Measurements from ENCODE around the gene SLC9A2. TPM values are rescaled to one million over a fixed set of nuclear protein-coding genes. Genes with fewer than 3 reads are reported as not detected.

Gene SLC9A2
- total and polyA plus RNA-seq, 4 experiments from 2014 or later = not detected

GRCh38 chr2:102698369-102699111 lies 79.2 kb downstream of the SLC9A2 start:
- Mint-ChIP-seq H3K4me3 (no peak overlapping the region), H3K9me3 (peaks cover 0 to 3% (median 0%) of the 10 kb centered on the region in 8 donors), H3K36me3 (no peaks in the 10 kb centered on the region), H3K27ac (no peak overlapping the region), H3K27me3 (peaks cover 0 to 2% of the 10 kb centered on the region in 2 donors), H3K4me1 (no peaks in the 10 kb centered on the region)
- Histone ChIP-seq H3K4me1 (ENCODE audit: insufficient read depth, low read length) (no peaks in the 10 kb centered on the region), H3K36me3 (ENCODE audit: insufficient read depth, low read length) (no peaks in the 10 kb centered on the region), H3K27ac (ENCODE audit: low read depth, low read length) (no peak overlapping the region), H3K27me3 (ENCODE audit: insufficient read depth, low read length) (no peaks in the 10 kb centered on the region), H3K9me3 (ENCODE audit: control insufficient read depth in 1 of 2, low read length in 2 of 2) (no peaks in the 10 kb centered on the region), H3K4me3 (ENCODE audit: low read length in 2 of 2) (no peak overlapping the region)
- ChIA-PET CTCF (ENCODE audit: partially characterized antibody) (no interaction called here), POLR2A (ENCODE audit: partially characterized antibody) (no interaction called here)
- intact Hi-C loops (cut with micrococcal nuclease) = no loop called here
- no peak for DNase-seq

GRCh38 chr2:102703305-102703704 lies 84.0 kb downstream of the SLC9A2 start:
- H3K9me3 Mint-ChIP-seq = peaks cover 0 to 3% (median 0%) of the 10 kb centered on the region in 8 donors
- Histone ChIP-seq H3K9me3 (ENCODE audit: control insufficient read depth in 1 of 2, low read length in 2 of 2) (no peaks in the 10 kb centered on the region), H3K4me3 (ENCODE audit: low read length in 2 of 2) (no peak overlapping the region), H3K36me3 (ENCODE audit: insufficient read depth, low read length) (no peaks in the 10 kb centered on the region), H3K4me1 (ENCODE audit: insufficient read depth, low read length) (no peaks in the 10 kb centered on the region), H3K27me3 (ENCODE audit: insufficient read depth, low read length) (no peaks in the 10 kb centered on the region), H3K27ac (ENCODE audit: low read depth, low read length) (no peak overlapping the region)
- H3K27me3 Mint-ChIP-seq = peaks cover 4 to 11% of the 10 kb centered on the region in 2 donors
- POLR2A ChIA-PET (ENCODE audit: partially characterized antibody) = no interaction called here
- DNase-seq = no peak
- H3K4me1 Mint-ChIP-seq = no peaks in the 10 kb centered on the region
- no peak overlapping the region for H3K4me3 Mint-ChIP-seq
- intact Hi-C loops (cut with micrococcal nuclease) = no loop called here
- CTCF ChIA-PET (ENCODE audit: partially characterized antibody) = interaction anchor here (2.3 kb wide), 1 partner anchor 50 kb away, joined by 6 read pairs; no protein-coding TSS in a partner anchor
- no peak overlapping the region for H3K27ac Mint-ChIP-seq
- H3K36me3 Mint-ChIP-seq = no peaks in the 10 kb centered on the region

- Histone ChIP-seq H3K36me3 (ENCODE audit: insufficient read depth, low read length) (no peaks in the 10 kb centered on the region), H3K9me3 (ENCODE audit: control insufficient read depth in 1 of 2, low read length in 2 of 2) (no peaks in the 10 kb centered on the region), H3K27ac (ENCODE audit: low read depth, low read length) (no peak overlapping the region), H3K4me1 (ENCODE audit: insufficient read depth, low read length) (no peaks in the 10 kb centered on the region), H3K4me3 (ENCODE audit: low read length in 2 of 2) (no peak overlapping the region), H3K27me3 (ENCODE audit: insufficient read depth, low read length) (no peaks in the 10 kb centered on the region)
- Mint-ChIP-seq H3K4me1 (no peaks in the 10 kb centered on the region), H3K9me3 (no peaks in the 10 kb centered on the region), H3K27me3 (peaks cover 4 to 11% of the 10 kb centered on the region in 2 donors), H3K36me3 (no peaks in the 10 kb centered on the region), H3K27ac (no peak overlapping the region), H3K4me3 (no peak overlapping the region)
- POLR2A ChIA-PET (ENCODE audit: partially characterized antibody) = no interaction called here
- intact Hi-C loops (cut with micrococcal nuclease) = no loop called here
- DNase-seq = no peak
- CTCF ChIA-PET (ENCODE audit: partially characterized antibody) = interaction anchor here (2.3 kb wide), 1 partner anchor 50 kb away, joined by 6 read pairs; no protein-coding TSS in a partner anchor
Measured at GRCh38 chr2:102703748-102704147, 84.4 kb downstream of the SLC9A2 start.

- no peaks in the 10 kb centered on the region for H3K36me3 Mint-ChIP-seq
- peaks cover 4 to 11% of the 10 kb centered on the region in 2 donors for H3K27me3 Mint-ChIP-seq
- H3K4me3 Mint-ChIP-seq = no peak overlapping the region
- no peaks in the 10 kb centered on the region for H3K27me3 ChIP-seq (ENCODE audit: insufficient read depth, low read length)
- intact Hi-C loops (cut with micrococcal nuclease) = no loop called here
- H3K9me3 ChIP-seq (ENCODE audit: control insufficient read depth in 1 of 2, low read length in 2 of 2) = no peaks in the 10 kb centered on the region
- H3K27ac Mint-ChIP-seq = no peak overlapping the region
- H3K36me3 ChIP-seq (ENCODE audit: insufficient read depth, low read length) = no peaks in the 10 kb centered on the region
- H3K4me1 ChIP-seq (ENCODE audit: insufficient read depth, low read length) = no peaks in the 10 kb centered on the region
- DNase-seq = no peak
- no peak overlapping the region for H3K27ac ChIP-seq (ENCODE audit: low read depth, low read length)
- no peaks in the 10 kb centered on the region for H3K9me3 Mint-ChIP-seq
- ChIA-PET CTCF (ENCODE audit: partially characterized antibody) (interaction anchor here (2.3 kb wide), 1 partner anchor 49 kb away, joined by 6 read pairs; no protein-coding TSS in a partner anchor), POLR2A (ENCODE audit: partially characterized antibody) (no interaction called here)
- no peak overlapping the region for H3K4me3 ChIP-seq (ENCODE audit: low read length in 2 of 2)
- no peaks in the 10 kb centered on the region for H3K4me1 Mint-ChIP-seq
Measured at GRCh38 chr2:102704531-102704930, 85.2 kb downstream of the SLC9A2 start.

- no peak for DNase-seq
- Histone ChIP-seq H3K27me3 (ENCODE audit: insufficient read depth, low read length) (no peaks in the 10 kb centered on the region), H3K4me1 (ENCODE audit: insufficient read depth, low read length) (no peaks in the 10 kb centered on the region), H3K36me3 (ENCODE audit: insufficient read depth, low read length) (no peaks in the 10 kb centered on the region), H3K27ac (ENCODE audit: low read depth, low read length) (no peak overlapping the region), H3K4me3 (ENCODE audit: low read length in 2 of 2) (no peak overlapping the region), H3K9me3 (ENCODE audit: control insufficient read depth in 1 of 2, low read length in 2 of 2) (no peaks in the 10 kb centered on the region)
- no peak overlapping the region for H3K27ac Mint-ChIP-seq
- H3K4me1 Mint-ChIP-seq = no peaks in the 10 kb centered on the region
- no peak overlapping the region for H3K4me3 Mint-ChIP-seq
- peaks cover 4 to 9% of the 10 kb centered on the region in 2 donors for H3K27me3 Mint-ChIP-seq
- intact Hi-C loops (cut with micrococcal nuclease) = no loop called here
- ChIA-PET POLR2A (ENCODE audit: partially characterized antibody) (no interaction called here), CTCF (ENCODE audit: partially characterized antibody) (no interaction called here)
- H3K9me3 Mint-ChIP-seq = no peaks in the 10 kb centered on the region
- no peaks in the 10 kb centered on the region for H3K36me3 Mint-ChIP-seq
Measured at GRCh38 chr2:102707796-102708695, 88.7 kb downstream of the SLC9A2 start.

- no peak for DNase-seq
- no peak overlapping the region for H3K27ac Mint-ChIP-seq
- Histone ChIP-seq H3K4me1 (ENCODE audit: insufficient read depth, low read length) (no peaks in the 10 kb centered on the region), H3K36me3 (ENCODE audit: insufficient read depth, low read length) (no peaks in the 10 kb centered on the region), H3K9me3 (ENCODE audit: control insufficient read depth in 1 of 2, low read length in 2 of 2) (no peaks in the 10 kb centered on the region), H3K27me3 (ENCODE audit: insufficient read depth, low read length) (no peaks in the 10 kb centered on the region), H3K4me3 (ENCODE audit: low read length in 2 of 2) (no peak overlapping the region), H3K27ac (ENCODE audit: low read depth, low read length) (no peak overlapping the region)
- H3K9me3 Mint-ChIP-seq = no peaks in the 10 kb centered on the region
- ChIA-PET POLR2A (ENCODE audit: partially characterized antibody) (no interaction called here), CTCF (ENCODE audit: partially characterized antibody) (no interaction called here)
- peaks cover 0 to 2% of the 10 kb centered on the region in 2 donors for H3K36me3 Mint-ChIP-seq
- H3K4me1 Mint-ChIP-seq = no peaks in the 10 kb centered on the region
- H3K4me3 Mint-ChIP-seq = no peak overlapping the region
- intact Hi-C loops (cut with micrococcal nuclease) = no loop called here
- H3K27me3 Mint-ChIP-seq = peaks cover 4 to 8% of the 10 kb centered on the region in 2 donors
Measured at GRCh38 chr2:102708847-102709559, 89.7 kb downstream of the SLC9A2 start.
